NCI-H1694 (cell line): ENCODE measurements around the gene OLIG2.
A peak's percentile ranks its signal among the peaks of the same experiment; 100 is the strongest.

Experiments used
- DNase-seq: peaks from one replicate; lab custom pipeline; 2025; lab: John Stamatoyannopoulos, UW

Gene OLIG2

GRCh38 chr21:33019885-33020557 lies 5.7 kb upstream of the OLIG2 start:
- no peak for DNase-seq

- DNase-seq: no peak
These were observed 5.1 kb upstream of the OLIG2 start for GRCh38 chr21:33020558-33021100.

- DNase-seq: no peak
These were observed 4.6 kb upstream of the OLIG2 start for GRCh38 chr21:33021150-33021549.

GRCh38 chr21:33021667-33022066 lies 4.1 kb upstream of the OLIG2 start:
- no peak for DNase-seq

GRCh38 chr21:33022489-33022827 lies 3.3 kb upstream of the OLIG2 start:
- no peak for DNase-seq

GRCh38 chr21:33022828-33023573 lies 2.7 kb upstream of the OLIG2 start:
- DNase-seq: no peak

- DNase-seq: no peak
These were observed 2.0 kb upstream of the OLIG2 start for GRCh38 chr21:33023574-33024200.

GRCh38 chr21:33024201-33025103 lies 1.3 kb upstream of the OLIG2 start:
- no peak for DNase-seq

GRCh38 chr21:33025106-33025488 lies 638 bp upstream of the OLIG2 start:
- DNase-seq: peak; percentile 54

- DNase-seq: no peak
These were observed 716 bp downstream of the OLIG2 start for GRCh38 chr21:33026443-33026858.

- DNase-seq: no peak
These were observed 1.2 kb downstream of the OLIG2 start for GRCh38 chr21:33026878-33027400.

GRCh38 chr21:33027401-33028286 lies 1.9 kb downstream of the OLIG2 start:
- DNase-seq: no peak

- DNase-seq: no peak
These were observed 2.5 kb downstream of the OLIG2 start for GRCh38 chr21:33028287-33028670.

- DNase-seq: no peak
These were observed 3.1 kb downstream of the OLIG2 start for GRCh38 chr21:33028773-33029384.

- DNase-seq: no peak
These were observed 3.7 kb downstream of the OLIG2 start for GRCh38 chr21:33029385-33029921.

- no peak for DNase-seq
These were observed 4.3 kb downstream of the OLIG2 start for GRCh38 chr21:33029975-33030461.

GRCh38 chr21:33030633-33031032 lies 4.9 kb downstream of the OLIG2 start:
- no peak for DNase-seq

- no peak for DNase-seq
These were observed 5.6 kb downstream of the OLIG2 start for GRCh38 chr21:33031152-33031911.

- DNase-seq: no peak
These were observed 6.8 kb downstream of the OLIG2 start for GRCh38 chr21:33032434-33033047.
